Measurements from ENCODE around the gene PTH1R. TPM values are rescaled to one million over a fixed set of nuclear protein-coding genes. Genes with fewer than 3 reads are reported as not detected.

The PTH1R gene
- total RNA-seq, 1 experiment from 2014 or later, result 1.0 TPM

- H3K4ac ChIP-seq (ENCODE audit: low read depth, low read length), result no peak overlapping the region
- H3K4me3 Mint-ChIP-seq, result no peak overlapping the region
- H3K27ac ChIP-seq (ENCODE audit: insufficient read length, low read depth, low read length), result no peak overlapping the region
- H2AFZ ChIP-seq (ENCODE audit: low read length), result no peak overlapping the region
- TF ChIP-seq CTCF (conservative IDR thresholded peaks at IDR 0.05), result no peak
- no peaks in the 10 kb centered on the region for H3K9me3 Mint-ChIP-seq
- no peak overlapping the region for H2BK120ac ChIP-seq (ENCODE audit: low read depth, low read length, poor library complexity, severe bottlenecking)
- no peaks in the 10 kb centered on the region for H3K23me2 ChIP-seq (ENCODE audit: insufficient read length, low read depth, low read length, poor library complexity, severe bottlenecking)
- H3T11ph ChIP-seq (ENCODE audit: low read length), result no peak overlapping the region
- H3K9me3 ChIP-seq (ENCODE audit: control insufficient read depth, low read depth, low read length), result no peaks in the 10 kb centered on the region
- H3K4me2 ChIP-seq (ENCODE audit: insufficient read depth, insufficient read length, low read length), result no peak overlapping the region
- no peak overlapping the region for H3K18ac ChIP-seq (ENCODE audit: insufficient read length, low read depth, low read length)
- no peak overlapping the region for H2BK12ac ChIP-seq (ENCODE audit: insufficient read length, low read depth, low read length)
- no peaks in the 10 kb centered on the region for H4K20me1 ChIP-seq (ENCODE audit: control insufficient read depth, insufficient read depth, insufficient read length)
- H2BK15ac ChIP-seq (ENCODE audit: low read depth, low read length), result no peak overlapping the region
- H3K14ac ChIP-seq (ENCODE audit: insufficient read depth, low read length), result no peak overlapping the region
- no peak overlapping the region for H3K23ac ChIP-seq (ENCODE audit: insufficient read length, low read depth, low read length)
- no peaks in the 10 kb centered on the region for H3K79me2 ChIP-seq (ENCODE audit: insufficient read depth, low read length)
- no peak overlapping the region for H4K8ac ChIP-seq (replicated peaks; ENCODE audit: insufficient read length, low read depth, low read length)
- no CpG with 5 or more reads among the region's 10 CpGs for WGBS (ENCODE audit: extremely low coverage, insufficient read length, low lambda C conversion rate)
- H4K5ac ChIP-seq (ENCODE audit: insufficient read length, low read depth, low read length), result no peak overlapping the region
- H2BK5ac ChIP-seq (ENCODE audit: insufficient read length, low read length), result no peak overlapping the region
- H3K79me1 ChIP-seq (ENCODE audit: insufficient read depth, low read depth, low read length, poor library complexity, severe bottlenecking), result no peaks in the 10 kb centered on the region
- no peak overlapping the region for H2AK5ac ChIP-seq (ENCODE audit: insufficient read length, low read length)
- no peak overlapping the region for H4K91ac ChIP-seq (ENCODE audit: insufficient read length, low read depth, low read length)
- no peak overlapping the region for H2BK20ac ChIP-seq (ENCODE audit: low read depth, low read length, poor library complexity, severe bottlenecking)
- peaks cover 73% of the 10 kb centered on the region for H3K27me3 Mint-ChIP-seq (ENCODE audit: low read depth)
- no peaks in the 10 kb centered on the region for H3K36me3 Mint-ChIP-seq (ENCODE audit: insufficient read depth in 1 of 3, low read depth in 3 of 3)
- no peaks in the 10 kb centered on the region for H3K4me1 ChIP-seq (ENCODE audit: insufficient read depth, low read length)
- H3K27me3 ChIP-seq (ENCODE audit: insufficient read depth, low read length), result no peaks in the 10 kb centered on the region; the same call in 1 of the 2 replicates
- H3K56ac ChIP-seq (ENCODE audit: insufficient read length, low read depth, low read length), result no peak overlapping the region
- peaks cover 2 to 12% of the 10 kb centered on the region in 2 experiments; a peak in 3 of 4 replicates for H3K4me1 Mint-ChIP-seq
- H3K27ac Mint-ChIP-seq, result peak overlapping the region in 1 of 3 experiments; percentile 87; a peak in 1 of 7 replicates
- no peak for DNase-seq
- no peak overlapping the region for H3K9ac ChIP-seq (ENCODE audit: extremely low read depth, insufficient read length, low read length)
These were observed 6.3 kb upstream of the PTH1R start for GRCh38 chr3:46871222-46871621.

Measured in H9 (cell line).